Measurements from ENCODE around the gene DNAJC19.

DNAJC19 gene

DNA sequence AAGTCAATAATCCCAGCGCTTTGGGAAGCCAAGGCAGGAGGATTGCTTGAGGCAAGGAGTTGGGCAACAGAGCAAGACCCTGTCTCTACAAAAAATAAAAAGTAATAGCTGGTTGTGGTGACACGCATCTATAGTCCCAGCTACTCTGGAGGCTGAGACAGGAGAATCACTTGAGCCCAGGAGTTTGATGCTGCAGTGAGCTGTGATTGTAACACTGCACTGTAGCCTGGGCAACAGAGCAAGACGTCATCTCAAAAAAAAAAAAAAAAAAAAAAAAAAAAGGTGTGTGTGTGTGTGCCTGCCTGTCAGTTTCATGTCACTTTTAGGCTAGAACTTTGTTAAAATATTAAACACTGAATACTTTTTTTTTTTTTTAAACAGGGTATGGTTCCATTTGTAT is 28.4 kb downstream of the DNAJC19 start:
- DNase-seq (ENCODE audit: low spot score), result no peak

DNA sequence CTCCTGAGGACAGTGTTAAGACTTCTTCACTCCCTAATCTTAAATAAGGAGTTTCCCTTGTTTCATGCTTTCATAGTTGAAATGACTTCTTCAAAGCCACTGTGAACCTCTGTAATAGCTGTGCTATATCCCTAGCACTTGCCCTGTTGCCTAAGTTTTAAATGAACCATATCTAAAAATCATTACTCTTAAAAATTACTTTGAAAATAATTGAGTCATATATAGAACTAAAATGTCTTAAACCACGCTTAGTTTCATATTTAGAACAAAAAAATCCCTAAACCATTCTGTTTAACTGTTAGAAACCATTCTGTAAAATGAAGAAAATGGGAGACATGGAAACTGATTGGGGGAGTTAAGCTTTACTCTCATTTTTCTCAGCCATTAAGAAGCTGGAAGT is 29.8 kb downstream of the DNAJC19 start:
- DNase-seq (ENCODE audit: low spot score), result no peak

GRCh38 chr3:180947761-180948390 is 41.7 kb downstream of the DNAJC19 start:
- DNase-seq (ENCODE audit: low spot score), result no peak

DNA sequence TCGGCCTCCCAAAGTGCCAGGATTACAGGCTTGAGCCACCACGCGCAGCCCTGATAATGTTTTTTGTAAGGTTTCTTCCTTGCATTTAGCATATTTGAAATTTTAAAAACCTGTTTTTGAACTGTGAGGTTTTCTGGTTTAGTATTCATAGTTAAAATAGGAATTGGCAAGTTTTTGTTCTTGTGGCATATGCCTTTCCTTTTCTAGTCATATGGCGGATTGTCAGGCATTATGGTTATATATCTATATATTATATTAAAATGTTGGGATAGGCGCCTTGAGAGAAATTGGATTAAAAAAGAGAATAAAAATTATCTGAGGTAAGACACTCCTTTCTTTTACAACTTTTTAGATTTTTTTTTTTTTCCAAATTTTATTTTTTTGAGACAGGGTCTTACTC is 48.7 kb downstream of the DNAJC19 start:
- no peak for DNase-seq (ENCODE audit: low spot score)

- peak; percentile 7 for DNase-seq (ENCODE audit: low spot score)
These were observed 54.9 kb downstream of the DNAJC19 start for GRCh38 chr3:180934638-180935037.
